Smooth muscle cell (in vitro differentiated cells): ENCODE measurements around the gene SLC37A3. TPM values are rescaled to one million over a fixed set of nuclear protein-coding genes. Genes with fewer than 3 reads are reported as not detected.

ENCODE experiments used
- DNase-seq: peaks from one replicate; lab custom pipeline; 2025; ENCODE audit not compliant: unreplicated experiment; lab: John Stamatoyannopoulos, UW
- H2AFZ ChIP-seq: fragments of 200-600 bp; sonication (generic); 2 replicates; pipeline ENCODE4 v1.6.0; 2016; ENCODE audit warnings: antibody characterized with exemption, low read depth, mild to moderate bottlenecking
- H3F3A ChIP-seq: fragments of 200-600 bp; sonication (generic); 2 replicates; pipeline ENCODE4 v1.6.0; 2017; ENCODE audit warnings: antibody characterized with exemption, low read depth
- H3K27ac ChIP-seq: fragments of 200-600 bp; sonication (generic); 2 replicates; pipeline ENCODE4 v1.5.1; 2016; ENCODE audit warnings: low read depth, mild to moderate bottlenecking
- H3K27me3 ChIP-seq: fragments of 200-600 bp; sonication (generic); 2 replicates; pipeline ENCODE4 v1.6.1; 2016; ENCODE audit warnings: low read depth, mild to moderate bottlenecking
- H3K36me3 ChIP-seq: fragments of 200-600 bp; sonication (generic); 2 replicates; pipeline ENCODE4 v1.5.1; 2016; ENCODE audit warnings: low read depth
- H3K4me1 ChIP-seq: fragments of 200-600 bp; sonication (generic); 2 replicates; pipeline ENCODE4 v1.5.1; 2016; ENCODE audit warnings: low read depth
- H3K4me2 ChIP-seq: fragments of 200-600 bp; sonication (generic); 2 replicates; pipeline ENCODE4 v1.6.0; 2016; ENCODE audit warnings: mild to moderate bottlenecking
- H3K4me3 ChIP-seq: fragments of 200-600 bp; sonication (generic); 2 replicates; pipeline ENCODE4 v1.5.1; 2016; ENCODE audit warnings: mild to moderate bottlenecking
- H3K79me2 ChIP-seq: fragments of 200-600 bp; sonication (generic); 2 replicates; pipeline ENCODE4 v1.6.0; 2016; ENCODE audit warnings: low read depth, mild to moderate bottlenecking
- H3K9ac ChIP-seq: fragments of 200-600 bp; sonication (generic); 2 replicates; pipeline ENCODE4 v1.6.0; 2016; ENCODE audit warnings: low read depth
- H3K9me3 ChIP-seq: fragments of 200-600 bp; sonication (generic); replicated peaks from 2 replicates; pipeline ENCODE4 v1.5.1; 2016; ENCODE audit warnings: low read depth
- H4K20me1 ChIP-seq: fragments of 200-600 bp; sonication (generic); 2 replicates; pipeline ENCODE4 v1.6.0; 2016; ENCODE audit warnings: low read depth
- WGBS: methylation state at CpG from one replicate; pipeline ENCODE4 v1.1.7; 2016; ENCODE audit warnings: low lambda C conversion rate; 5-methylcytosine and 5-hydroxymethylcytosine counted together
- polyA plus RNA-seq: library from polyadenylated mRNA; unstranded; fragments of >200 nt; fragmentation: Nextera tagmentation; extraction: Ambion mirVana; gene quantifications from 2 replicates; pipeline ENCODE4 v1.2.1, GENCODE V29; 2016
- total RNA-seq: library from RNA; depleted of rRNA; stranded (reverse); fragments of >200 nt; gene quantifications from 2 replicates; pipeline ENCODE4 v1.2.3, GENCODE V29; 2014
- TF ChIP-seq, protein P1 (sequence below): fragments of 200-600 bp; sonication (generic); IDR thresholded peaks from 2 replicates; pipeline ENCODE4 v1.5.1; 2017; ENCODE audit warnings: borderline replicate concordance, mild to moderate bottlenecking, antibody characterized with exemption; ENCODE audit not compliant: insufficient read depth, poor library complexity, severe bottlenecking

SLC37A3 gene
- total and polyA plus RNA-seq, 2 experiments from 2014 or later, result 42.8 to 54.2 TPM

DNA sequence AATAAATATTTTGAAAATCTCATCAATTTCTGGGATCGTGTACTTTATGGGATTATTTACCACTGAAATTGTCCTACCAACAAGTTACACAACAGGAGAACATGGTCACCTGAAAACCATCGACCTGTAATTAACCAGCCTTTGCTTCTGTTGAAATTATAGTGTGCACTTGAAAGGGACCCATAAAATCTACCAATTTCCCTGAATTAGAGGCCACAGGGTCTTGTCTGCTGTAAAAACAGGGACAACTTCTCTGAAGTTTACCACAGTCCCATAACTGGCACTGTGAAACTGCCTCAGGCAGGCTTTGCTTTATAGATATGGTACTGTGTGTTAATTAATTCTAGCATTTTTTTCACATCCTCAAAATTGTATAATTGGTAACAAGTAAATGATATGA lies 43.2 kb upstream of the SLC37A3 start:
- TF ChIP-seq, protein P1, sequence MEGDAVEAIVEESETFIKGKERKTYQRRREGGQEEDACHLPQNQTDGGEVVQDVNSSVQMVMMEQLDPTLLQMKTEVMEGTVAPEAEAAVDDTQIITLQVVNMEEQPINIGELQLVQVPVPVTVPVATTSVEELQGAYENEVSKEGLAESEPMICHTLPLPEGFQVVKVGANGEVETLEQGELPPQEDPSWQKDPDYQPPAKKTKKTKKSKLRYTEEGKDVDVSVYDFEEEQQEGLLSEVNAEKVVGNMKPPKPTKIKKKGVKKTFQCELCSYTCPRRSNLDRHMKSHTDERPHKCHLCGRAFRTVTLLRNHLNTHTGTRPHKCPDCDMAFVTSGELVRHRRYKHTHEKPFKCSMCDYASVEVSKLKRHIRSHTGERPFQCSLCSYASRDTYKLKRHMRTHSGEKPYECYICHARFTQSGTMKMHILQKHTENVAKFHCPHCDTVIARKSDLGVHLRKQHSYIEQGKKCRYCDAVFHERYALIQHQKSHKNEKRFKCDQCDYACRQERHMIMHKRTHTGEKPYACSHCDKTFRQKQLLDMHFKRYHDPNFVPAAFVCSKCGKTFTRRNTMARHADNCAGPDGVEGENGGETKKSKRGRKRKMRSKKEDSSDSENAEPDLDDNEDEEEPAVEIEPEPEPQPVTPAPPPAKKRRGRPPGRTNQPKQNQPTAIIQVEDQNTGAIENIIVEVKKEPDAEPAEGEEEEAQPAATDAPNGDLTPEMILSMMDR, result no peak
- Histone ChIP-seq H3K4me1 (no peaks in the 10 kb centered on the region), H3K79me2 (no peaks in the 10 kb centered on the region), H3K27ac (no peak overlapping the region), H2AFZ (no peak overlapping the region), H3K36me3 (no peaks in the 10 kb centered on the region), H3K4me3 (no peak overlapping the region), H3K9ac (no peak overlapping the region), H3F3A (no peaks in the 10 kb centered on the region), H3K4me2 (no peak overlapping the region), H4K20me1 (no peaks in the 10 kb centered on the region), H3K27me3 (no peaks in the 10 kb centered on the region), H3K9me3 (no peaks in the 10 kb centered on the region)
- DNase-seq, result no peak
- 89% methylated on average over 2 of the region's 2 CpGs for WGBS

DNA sequence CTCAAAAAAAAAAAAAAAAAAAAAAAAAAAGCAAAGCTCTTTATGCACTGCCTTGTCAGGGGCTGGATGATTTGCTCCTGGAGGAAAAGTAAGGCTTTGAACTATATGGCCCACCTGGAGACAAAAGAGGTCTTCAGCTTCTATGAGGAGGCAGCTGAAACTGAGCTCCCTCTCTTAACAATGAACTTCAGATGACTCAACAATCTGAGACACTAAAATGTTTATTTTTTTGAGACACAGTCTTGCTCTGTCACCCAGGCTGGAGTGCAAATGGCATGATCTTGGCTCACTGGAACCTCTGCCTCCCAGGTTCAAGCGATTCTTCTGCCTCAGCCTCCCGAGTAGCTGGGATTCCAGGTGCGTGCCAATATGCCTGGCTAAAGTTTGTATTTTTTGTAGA lies 42.3 kb upstream of the SLC37A3 start:
- TF ChIP-seq, protein P1, result no peak

DNA sequence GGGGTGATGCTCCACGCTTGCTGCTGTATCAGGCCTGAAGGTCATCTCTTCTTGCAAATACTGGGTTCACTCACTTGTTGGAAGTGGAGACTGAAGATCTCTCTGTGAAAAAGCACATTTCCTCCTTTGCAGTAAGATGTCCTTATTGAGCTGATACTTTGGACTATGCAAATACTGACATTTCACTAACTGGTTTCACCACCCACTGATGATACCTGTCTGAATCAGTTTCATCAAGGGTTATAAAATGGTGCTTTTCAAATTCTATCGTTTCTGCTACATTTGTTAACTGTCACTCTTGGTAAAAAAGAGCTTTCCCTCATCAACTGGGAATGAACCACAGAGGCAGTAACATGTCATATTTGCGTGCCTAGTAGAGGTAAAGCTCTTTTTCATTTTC lies 41.0 kb upstream of the SLC37A3 start:
- no peak overlapping the region for H3K4me2 ChIP-seq

More for the DNA sequence above, 42.3 kb upstream of the SLC37A3 start:
- H4K20me1 ChIP-seq, result no peaks in the 10 kb centered on the region
- H3K4me2 ChIP-seq, result no peak overlapping the region
- no peaks in the 10 kb centered on the region for H3K4me1 ChIP-seq
- H3K9me3 ChIP-seq, result no peaks in the 10 kb centered on the region
- H3K9ac ChIP-seq, result no peak overlapping the region
- H3F3A ChIP-seq, result no peaks in the 10 kb centered on the region
- no peak overlapping the region for H2AFZ ChIP-seq
- H3K27me3 ChIP-seq, result no peaks in the 10 kb centered on the region
- no peak overlapping the region for H3K27ac ChIP-seq
- H3K36me3 ChIP-seq, result no peaks in the 10 kb centered on the region
- 93% methylated on average over 3 of the region's 3 CpGs for WGBS
- DNase-seq, result no peak
- H3K4me3 ChIP-seq, result no peak overlapping the region
- no peaks in the 10 kb centered on the region for H3K79me2 ChIP-seq

More for the DNA sequence above, 41.0 kb upstream of the SLC37A3 start:
- Histone ChIP-seq H3K27ac (no peak overlapping the region), H3K9me3 (no peaks in the 10 kb centered on the region), H2AFZ (no peak overlapping the region), H3K79me2 (no peaks in the 10 kb centered on the region), H3K27me3 (no peaks in the 10 kb centered on the region), H3K4me1 (no peaks in the 10 kb centered on the region), H3F3A (no peaks in the 10 kb centered on the region), H3K9ac (no peak overlapping the region), H4K20me1 (no peaks in the 10 kb centered on the region), H3K4me3 (no peak overlapping the region), H3K36me3 (no peaks in the 10 kb centered on the region)
- TF ChIP-seq, protein P1, result no peak
- 95% methylated on average over 3 of the region's 3 CpGs for WGBS
- DNase-seq, result no peak
